IgD-negative memory B cell (primary cell): ENCODE measurements around the gene STX7. TPM values are rescaled to one million over a fixed set of nuclear protein-coding genes. Genes with fewer than 3 reads are reported as not detected.

Experiments
- H3K27ac Mint-ChIP-seq, 3 donors: one replicate each; pipeline ENCODE4 v1.8.0; 2020 to 2022; ENCODE audit warnings: mild to moderate bottlenecking in 3 of 3, mixed read lengths in 3 of 3, moderate library complexity in 1 of 3
- H3K27me3 Mint-ChIP-seq: one replicate; pipeline ENCODE4 v1.8.0; 2021; ENCODE audit warnings: mixed read lengths
- H3K36me3 Mint-ChIP-seq: one replicate; pipeline ENCODE4 v1.8.0; 2020; ENCODE audit warnings: mild to moderate bottlenecking, mixed read lengths
- H3K4me1 Mint-ChIP-seq, 3 donors: one replicate each; pipeline ENCODE4 v1.8.0; 2020 to 2022; ENCODE audit warnings: mixed read lengths in 3 of 3, mild to moderate bottlenecking in 1 of 3
- H3K4me3 Mint-ChIP-seq, 4 donors: one replicate each; pipeline ENCODE4 v1.8.0; 2020 to 2022; ENCODE audit warnings: mild to moderate bottlenecking in 4 of 4, mixed read lengths in 4 of 4, moderate library complexity in 3 of 4
- H3K9me3 Mint-ChIP-seq, 3 donors: one replicate each; pipeline ENCODE4 v1.8.0; 2020 to 2021; ENCODE audit warnings: mixed read lengths in 3 of 3, mild to moderate bottlenecking in 1 of 3
- polyA plus RNA-seq: library from polyadenylated mRNA; unstranded; fragments of 300-500 nt; fragmentation: Illumina TruSeq; gene quantifications from one replicate; pipeline ENCODE4 v1.2.3, GENCODE V29; 2021

STX7 gene
- polyA plus RNA-seq, 1 donor from 2014 or later, result 96.7 TPM

- H3K27me3 Mint-ChIP-seq, result peaks cover 3% of the 10 kb centered on the region
- H3K27ac Mint-ChIP-seq, result no peak overlapping the region
- no peak overlapping the region for H3K4me3 Mint-ChIP-seq
- no peaks in the 10 kb centered on the region for H3K4me1 Mint-ChIP-seq
- peaks cover 13 to 24% (median 22%) of the 10 kb centered on the region in 3 donors for H3K9me3 Mint-ChIP-seq
- no peaks in the 10 kb centered on the region for H3K36me3 Mint-ChIP-seq
Measured at GRCh38 chr6:132425176-132425575, 87.7 kb downstream of the STX7 start.

- Mint-ChIP-seq H3K4me3 (peak overlapping the region in 1 of 4 donors; percentile 34), H3K27me3 (peaks cover 3% of the 10 kb centered on the region), H3K36me3 (no peaks in the 10 kb centered on the region), H3K27ac (no peak overlapping the region), H3K4me1 (no peaks in the 10 kb centered on the region), H3K9me3 (peaks cover 13 to 24% (median 22%) of the 10 kb centered on the region in 3 donors)
Measured at GRCh38 chr6:132423839-132424238, 89.1 kb downstream of the STX7 start.

- peaks cover 11 to 27% (median 24%) of the 10 kb centered on the region in 3 donors for H3K9me3 Mint-ChIP-seq
Measured at GRCh38 chr6:132418235-132418965, 94.5 kb downstream of the STX7 start.

GRCh38 chr6:132414761-132415160 lies 98.2 kb downstream of the STX7 start:
- H3K27ac Mint-ChIP-seq, result no peak overlapping the region
- H3K4me3 Mint-ChIP-seq, result no peak overlapping the region
- H3K36me3 Mint-ChIP-seq, result no peaks in the 10 kb centered on the region
- H3K9me3 Mint-ChIP-seq, result peaks cover 2 to 10% (median 5%) of the 10 kb centered on the region in 3 donors
- H3K27me3 Mint-ChIP-seq, result peaks cover 10% of the 10 kb centered on the region
- peaks cover 3 to 7% (median 5%) of the 10 kb centered on the region in 3 donors for H3K4me1 Mint-ChIP-seq

More at GRCh38 chr6:132418235-132418965, 94.5 kb downstream of the STX7 start:
- no peaks in the 10 kb centered on the region for H3K36me3 Mint-ChIP-seq
- H3K27me3 Mint-ChIP-seq, result peaks cover 4% of the 10 kb centered on the region
- no peak overlapping the region for H3K4me3 Mint-ChIP-seq
- peaks cover 0 to 4% (median 0%) of the 10 kb centered on the region in 3 donors for H3K4me1 Mint-ChIP-seq
- no peak overlapping the region for H3K27ac Mint-ChIP-seq

GRCh38 chr6:132414322-132414721 lies 98.6 kb downstream of the STX7 start:
- Mint-ChIP-seq H3K27ac (no peak overlapping the region), H3K36me3 (no peaks in the 10 kb centered on the region), H3K4me3 (no peak overlapping the region), H3K4me1 (peaks cover 3 to 7% (median 5%) of the 10 kb centered on the region in 3 donors), H3K9me3 (peaks cover 2 to 10% (median 5%) of the 10 kb centered on the region in 3 donors), H3K27me3 (peaks cover 10% of the 10 kb centered on the region)

GRCh38 chr6:132413499-132413802 lies 99.5 kb downstream of the STX7 start:
- no peak overlapping the region for H3K27ac Mint-ChIP-seq
- H3K9me3 Mint-ChIP-seq, result peaks cover 2 to 10% (median 5%) of the 10 kb centered on the region in 3 donors
- no peaks in the 10 kb centered on the region for H3K36me3 Mint-ChIP-seq
- peaks cover 3 to 7% (median 5%) of the 10 kb centered on the region in 3 donors for H3K4me1 Mint-ChIP-seq
- no peak overlapping the region for H3K4me3 Mint-ChIP-seq
- peaks cover 10% of the 10 kb centered on the region for H3K27me3 Mint-ChIP-seq

- H3K4me3 Mint-ChIP-seq, result no peak overlapping the region
- peaks cover 10% of the 10 kb centered on the region for H3K27me3 Mint-ChIP-seq
- peaks cover 3 to 7% (median 5%) of the 10 kb centered on the region in 3 donors for H3K4me1 Mint-ChIP-seq
- H3K27ac Mint-ChIP-seq, result no peak overlapping the region
- peaks cover 2 to 9% (median 5%) of the 10 kb centered on the region in 3 donors for H3K9me3 Mint-ChIP-seq
- H3K36me3 Mint-ChIP-seq, result no peaks in the 10 kb centered on the region
Measured at GRCh38 chr6:132412656-132413498, 100.0 kb downstream of the STX7 start.

- H3K9me3 Mint-ChIP-seq, result no peaks in the 10 kb centered on the region
- H3K36me3 Mint-ChIP-seq, result no peaks in the 10 kb centered on the region
- no peak overlapping the region for H3K4me3 Mint-ChIP-seq
- peaks cover 10% of the 10 kb centered on the region for H3K27me3 Mint-ChIP-seq
- H3K27ac Mint-ChIP-seq, result no peak overlapping the region
- H3K4me1 Mint-ChIP-seq, result peaks cover 3 to 7% (median 6%) of the 10 kb centered on the region in 3 donors
Measured at GRCh38 chr6:132411296-132411695, 101.6 kb downstream of the STX7 start.

GRCh38 chr6:132410830-132411229 lies 102.1 kb downstream of the STX7 start:
- Mint-ChIP-seq H3K36me3 (no peaks in the 10 kb centered on the region), H3K4me1 (peaks cover 3 to 11% (median 7%) of the 10 kb centered on the region in 3 donors), H3K27ac (no peak overlapping the region), H3K9me3 (no peaks in the 10 kb centered on the region), H3K27me3 (peaks cover 10% of the 10 kb centered on the region), H3K4me3 (no peak overlapping the region)

- no peak overlapping the region for H3K4me3 Mint-ChIP-seq
- H3K27me3 Mint-ChIP-seq, result peaks cover 18% of the 10 kb centered on the region
- H3K27ac Mint-ChIP-seq, result peak overlapping the region in 1 of 3 donors; percentile 24
- H3K9me3 Mint-ChIP-seq, result no peaks in the 10 kb centered on the region
- peaks cover 7 to 28% (median 14%) of the 10 kb centered on the region in 3 donors for H3K4me1 Mint-ChIP-seq
- no peaks in the 10 kb centered on the region for H3K36me3 Mint-ChIP-seq
Measured at GRCh38 chr6:132405143-132405915, 107.6 kb downstream of the STX7 start.

GRCh38 chr6:132404736-132405135 lies 108.2 kb downstream of the STX7 start:
- Mint-ChIP-seq H3K4me1 (peaks cover 7 to 33% (median 16%) of the 10 kb centered on the region in 3 donors), H3K36me3 (no peaks in the 10 kb centered on the region), H3K4me3 (no peak overlapping the region), H3K27me3 (peaks cover 18% of the 10 kb centered on the region), H3K9me3 (no peaks in the 10 kb centered on the region), H3K27ac (no peak overlapping the region)

- Mint-ChIP-seq H3K9me3 (no peaks in the 10 kb centered on the region), H3K4me1 (peaks cover 7 to 33% (median 16%) of the 10 kb centered on the region in 3 donors), H3K27me3 (peaks cover 18% of the 10 kb centered on the region), H3K4me3 (peak overlapping the region in 2 of 4 donors; percentile 47 to 70), H3K27ac (no peak overlapping the region), H3K36me3 (no peaks in the 10 kb centered on the region)
Measured at GRCh38 chr6:132404330-132404729, 108.6 kb downstream of the STX7 start.

- H3K27ac Mint-ChIP-seq, result no peak overlapping the region
Measured at GRCh38 chr6:132401618-132402285, 111.2 kb downstream of the STX7 start.

More at GRCh38 chr6:132401618-132402285, 111.2 kb downstream of the STX7 start:
- Mint-ChIP-seq H3K4me3 (peak overlapping the region; percentile 70 to 85 (median 81)), H3K36me3 (no peaks in the 10 kb centered on the region), H3K27me3 (peaks cover 18% of the 10 kb centered on the region), H3K4me1 (peaks cover 7 to 33% (median 23%) of the 10 kb centered on the region in 3 donors), H3K9me3 (no peaks in the 10 kb centered on the region)
